Measurements from ENCODE around the gene ETFB. TPM values are rescaled to one million over a fixed set of nuclear protein-coding genes. Genes with fewer than 3 reads are reported as not detected.

The ETFB gene
- total and polyA plus RNA-seq, 9 of the 15 experiments (the other 6 are each of a cell fraction or from before 2014, with no cell fraction given) = 18.1 to 143 (median 96.1) TPM

GRCh38 chr19:51339687-51340656 lies 26.2 kb downstream of the ETFB start (continued):
- TF ChIP-seq CREB3L1 (IDR thresholded peaks at IDR 0.05; ENCODE audit: borderline replicate concordance, low read depth) (peak; percentile 82; the same call in 1 of the 2 replicates), ATF1 (CRISPR knock-in tag; IDR thresholded peaks at IDR 0.05) (0 out of 2 replicates have a peak, but pooled peaks have one; percentile 12), ATF1 (tag; IDR thresholded peaks at IDR 0.05) (peak; percentile 86), SIRT6 (IDR thresholded peaks at IDR 0.05; ENCODE audit: low read depth, low read length) (no peak), PHF21A (IDR thresholded peaks at IDR 0.05; ENCODE audit: borderline replicate concordance, low read depth) (no peak), NCOA6 (IDR thresholded peaks at IDR 0.05) (peak; percentile 62), NR2C2 (CRISPR knock-in tag; IDR thresholded peaks at IDR 0.05) (peak; percentile 83), NR2C2 (tag; IDR thresholded peaks at IDR 0.05) (peak; percentile 88), E2F6 (IDR thresholded peaks at IDR 0.05; ENCODE audit: borderline replicate concordance in 1 of 2, extremely low read depth in 1 of 2, insufficient read depth in 1 of 2, insufficient read length in 1 of 2, low read depth in 1 of 2, low read length in 1 of 2, poor library complexity in 1 of 2, severe bottlenecking in 1 of 2) (peak; percentile 96 to 97), TCF7L2 (IDR thresholded peaks at IDR 0.05; ENCODE audit: low read depth, low read length) (no peak), TARDBP (IDR thresholded peaks at IDR 0.05) (no peak; the same call in 1 of the 2 replicates), PKNOX1 (IDR thresholded peaks at IDR 0.05) (peak; percentile 95), CCNT2 (IDR thresholded peaks at IDR 0.05; ENCODE audit: borderline replicate concordance, extremely low read depth, insufficient read length, low read depth, low read length) (peak; percentile 84), CAMTA2 (CRISPR knock-in tag; conservative IDR thresholded peaks at IDR 0.05) (0 out of 2 replicates have a peak, but pooled peaks have one; percentile 68), KDM5B (IDR thresholded peaks at IDR 0.05; ENCODE audit: insufficient replicate concordance, low read depth, low read length) (peak; percentile 68), NR2C1 (IDR thresholded peaks at IDR 0.05) (no peak), NR2C1 (tag; IDR thresholded peaks at IDR 0.05) (0 out of 2 replicates have a peak, but pooled peaks have one; percentile 7), MAZ (CRISPR knock-in tag; conservative IDR thresholded peaks at IDR 0.05 in 1 of 2, IDR thresholded peaks at IDR 0.05 in 1 of 2) (peak; percentile 62 to 81), ETV1 (tag; conservative IDR thresholded peaks at IDR 0.05; ENCODE audit: low read depth) (peak; percentile 52), CTCF (IDR thresholded peaks at IDR 0.05 in 2 of 3, conservative IDR thresholded peaks at IDR 0.05 in 1 of 3; ENCODE audit: insufficient read depth in 2 of 3, low read depth in 1 of 3, low read length in 3 of 3) (peak in 2 of 3 experiments; percentile 55 to 78; a peak in 5 of 6 replicates)

Measured in K562 (cell line).